ENCODE results near the gene DNAH11. TPM values are rescaled to one million over a fixed set of nuclear protein-coding genes. Genes with fewer than 3 reads are reported as not detected.
"Not testable (repeated sequence)": the region's sequence is repeated elsewhere in the genome, so short reads cannot be mapped to it uniquely, and the experiment has no call there.

The DNAH11 gene
- polyA plus RNA-seq, 4 donors: 0.24 to 0.33 TPM; not detected in 2

DNA sequence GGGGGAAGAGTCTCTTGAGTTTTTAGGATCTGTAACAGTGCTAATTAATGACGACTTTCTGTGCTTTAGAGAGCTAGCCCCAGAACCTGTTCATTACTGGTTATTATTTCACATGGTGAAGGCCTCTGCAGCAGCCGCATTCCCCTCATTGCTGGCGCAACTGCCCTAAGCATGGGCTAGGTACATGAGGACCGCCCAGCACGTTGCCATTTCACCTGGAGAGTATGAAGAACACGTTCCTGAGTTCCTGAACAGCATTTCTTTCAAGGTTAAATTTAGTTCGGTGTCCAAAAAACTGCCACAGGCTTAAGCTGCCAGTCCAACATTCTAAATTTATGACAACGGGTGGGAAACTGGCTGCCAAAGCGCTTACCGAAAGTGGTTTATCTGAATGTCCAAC, 177.0 kb downstream of the DNAH11 start:
- no peaks in the 10 kb centered on the region for H3K4me1 ChIP-seq (ENCODE audit: control insufficient read depth in 3 of 3, insufficient read depth in 2 of 3, low read depth in 1 of 3, low read length in 2 of 3)
- no peaks in the 10 kb centered on the region for H3K9me3 ChIP-seq (ENCODE audit: control insufficient read depth in 2 of 2, insufficient read depth in 1 of 2, low read depth in 1 of 2, low read length in 1 of 2)
- whole genome bisulfite sequencing, 3 donors: 72 to 87% (median 82%) methylated on average over 10 of the region's 10 CpGs
- no peaks in the 10 kb centered on the region for H3K27me3 ChIP-seq (ENCODE audit: control insufficient read depth in 3 of 3, insufficient read depth in 3 of 3, low read length in 3 of 3)
- H3K4me3 ChIP-seq (ENCODE audit: low read depth in 1 of 3, low read length in 3 of 3): no peak overlapping the region
- no peaks in the 10 kb centered on the region for H3K36me3 ChIP-seq (ENCODE audit: control insufficient read depth in 3 of 3, insufficient read depth in 2 of 3, low read depth in 1 of 3, low read length in 3 of 3)
- DNase-seq (no peak), FAIRE-seq (no peak)
- no peak overlapping the region for H3K27ac ChIP-seq (ENCODE audit: low read depth in 1 of 3, low read length in 2 of 3)

GRCh38 chr7:21722371-21722770, 179.5 kb downstream of the DNAH11 start:
- FAIRE-seq (no peak), DNase-seq (no peak)
- Histone ChIP-seq H3K4me3 (ENCODE audit: low read depth in 1 of 3, low read length in 3 of 3) (no peak overlapping the region), H3K4me1 (ENCODE audit: control insufficient read depth in 3 of 3, insufficient read depth in 2 of 3, low read depth in 1 of 3, low read length in 2 of 3) (no peaks in the 10 kb centered on the region), H3K9me3 (ENCODE audit: control insufficient read depth in 2 of 2, insufficient read depth in 1 of 2, low read depth in 1 of 2, low read length in 1 of 2) (no peaks in the 10 kb centered on the region), H3K27ac (ENCODE audit: low read depth in 1 of 3, low read length in 2 of 3) (no peak overlapping the region), H3K36me3 (ENCODE audit: control insufficient read depth in 3 of 3, insufficient read depth in 2 of 3, low read depth in 1 of 3, low read length in 3 of 3) (no peaks in the 10 kb centered on the region), H3K27me3 (ENCODE audit: control insufficient read depth in 3 of 3, insufficient read depth in 3 of 3, low read length in 3 of 3) (no peaks in the 10 kb centered on the region)
- 83 to 87% (median 85%) methylated on average over 4 of the region's 4 CpGs for WGBS, 3 donors

GRCh38 chr7:21724562-21724961, 181.7 kb downstream of the DNAH11 start:
- no peak overlapping the region for H3K4me3 ChIP-seq (ENCODE audit: low read depth in 1 of 3, low read length in 3 of 3)
- H3K9me3 ChIP-seq (ENCODE audit: control insufficient read depth in 2 of 2, insufficient read depth in 1 of 2, low read depth in 1 of 2, low read length in 1 of 2): no peaks in the 10 kb centered on the region
- FAIRE-seq (no peak), DNase-seq (no peak)
- WGBS, 3 donors: 61 to 83% (median 76%) methylated on average over 3 of the region's 3 CpGs
- H3K27me3 ChIP-seq (ENCODE audit: control insufficient read depth in 3 of 3, insufficient read depth in 3 of 3, low read length in 3 of 3): no peaks in the 10 kb centered on the region
- H3K4me1 ChIP-seq (ENCODE audit: control insufficient read depth in 3 of 3, insufficient read depth in 2 of 3, low read depth in 1 of 3, low read length in 2 of 3): no peaks in the 10 kb centered on the region
- no peaks in the 10 kb centered on the region for H3K36me3 ChIP-seq (ENCODE audit: control insufficient read depth in 3 of 3, insufficient read depth in 2 of 3, low read depth in 1 of 3, low read length in 3 of 3)
- H3K27ac ChIP-seq (ENCODE audit: low read depth in 1 of 3, low read length in 2 of 3): no peak overlapping the region

DNA sequence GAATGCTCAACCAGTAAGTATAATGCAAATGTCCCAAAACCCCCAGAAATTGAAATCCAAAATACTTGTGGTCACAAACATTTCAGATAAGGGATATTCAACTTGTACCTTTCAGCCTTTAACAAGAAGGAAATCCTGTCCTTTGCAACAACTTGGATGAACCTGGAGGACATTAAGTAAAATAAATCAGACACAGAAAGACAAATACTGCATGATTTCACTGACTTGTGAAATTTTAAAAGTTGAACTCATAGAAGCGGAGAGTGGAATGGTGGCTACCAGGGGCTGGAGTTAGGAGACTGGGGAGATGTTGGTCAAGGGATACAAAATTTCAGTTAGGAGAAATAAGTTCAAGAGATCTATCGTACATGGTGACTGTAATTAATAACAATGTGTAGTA, 187.6 kb downstream of the DNAH11 start:
- Histone ChIP-seq H3K4me1 (ENCODE audit: control insufficient read depth in 3 of 3, insufficient read depth in 2 of 3, low read depth in 1 of 3, low read length in 2 of 3) (no peaks in the 10 kb centered on the region), H3K9me3 (ENCODE audit: control insufficient read depth in 2 of 2, insufficient read depth in 1 of 2, low read depth in 1 of 2, low read length in 1 of 2) (no peaks in the 10 kb centered on the region), H3K4me3 (ENCODE audit: low read depth in 1 of 3, low read length in 3 of 3) (no peak overlapping the region), H3K36me3 (ENCODE audit: control insufficient read depth in 3 of 3, insufficient read depth in 2 of 3, low read depth in 1 of 3, low read length in 3 of 3) (no peaks in the 10 kb centered on the region), H3K27me3 (ENCODE audit: control insufficient read depth in 3 of 3, insufficient read depth in 3 of 3, low read length in 3 of 3) (no peaks in the 10 kb centered on the region), H3K27ac (ENCODE audit: low read depth in 1 of 3, low read length in 2 of 3) (no peak overlapping the region)
- 93 to 97% (median 95%) methylated on average over 2 of the region's 2 CpGs for WGBS, 3 donors
- DNase-seq: no peak
- FAIRE-seq: no peak

DNA sequence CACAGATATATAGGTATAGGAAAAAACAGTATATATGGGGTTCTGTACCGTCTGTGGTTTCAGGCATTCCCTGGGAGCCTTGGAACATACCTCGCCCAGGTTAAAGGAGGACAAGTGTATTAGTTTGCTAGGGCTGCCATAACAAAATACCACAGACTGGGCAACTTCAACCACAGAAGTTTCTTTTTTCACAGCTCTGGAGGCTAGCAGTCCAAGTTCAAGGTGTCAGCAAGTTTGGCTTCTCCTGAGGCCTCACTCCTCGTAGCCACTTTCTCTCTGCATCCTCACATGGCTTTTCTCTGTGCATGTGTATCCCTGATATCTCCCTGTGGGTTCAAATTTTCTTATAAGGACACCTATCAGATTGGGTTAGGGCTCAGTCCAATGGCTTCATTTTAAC, 189.1 kb downstream of the DNAH11 start:
- H3K27me3 ChIP-seq (ENCODE audit: control insufficient read depth in 3 of 3, insufficient read depth in 3 of 3, low read length in 3 of 3): no peaks in the 10 kb centered on the region
- H3K36me3 ChIP-seq (ENCODE audit: control insufficient read depth in 3 of 3, insufficient read depth in 2 of 3, low read depth in 1 of 3, low read length in 3 of 3): no peaks in the 10 kb centered on the region
- H3K27ac ChIP-seq (ENCODE audit: low read depth in 1 of 3, low read length in 2 of 3): no peak overlapping the region
- DNase-seq: no peak
- 62 to 76% (median 63%) methylated on average over 3 of the region's 3 CpGs for WGBS, 3 donors
- H3K4me1 ChIP-seq (ENCODE audit: control insufficient read depth in 3 of 3, insufficient read depth in 2 of 3, low read depth in 1 of 3, low read length in 2 of 3): no peaks in the 10 kb centered on the region
- no peak for FAIRE-seq
- no peaks in the 10 kb centered on the region for H3K9me3 ChIP-seq (ENCODE audit: control insufficient read depth in 2 of 2, insufficient read depth in 1 of 2, low read depth in 1 of 2, low read length in 1 of 2)
- no peak overlapping the region for H3K4me3 ChIP-seq (ENCODE audit: low read depth in 1 of 3, low read length in 3 of 3)

DNA sequence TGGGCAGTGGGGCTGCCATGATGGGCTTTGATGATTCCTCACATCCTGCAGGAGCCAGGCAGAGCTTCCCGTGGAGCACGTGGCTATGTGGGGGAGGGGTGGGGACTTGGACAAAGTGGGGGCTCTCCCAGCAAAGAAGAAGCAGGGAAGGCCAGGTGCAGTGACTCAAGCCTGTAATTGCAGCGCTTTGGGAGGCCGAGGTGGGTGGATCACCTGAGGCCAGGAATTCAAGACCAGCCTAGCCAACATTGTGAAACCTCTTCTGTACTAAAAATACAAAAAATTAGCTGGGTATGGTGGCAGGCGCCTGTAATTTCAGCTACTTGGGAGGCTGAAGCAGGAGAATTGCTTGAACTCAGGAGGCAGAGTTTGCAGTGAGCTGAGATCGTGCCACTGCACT, 190.1 kb downstream of the DNAH11 start:
- H3K4me3 ChIP-seq (ENCODE audit: low read depth in 1 of 3, low read length in 3 of 3); H3K36me3 ChIP-seq (ENCODE audit: control insufficient read depth in 3 of 3, insufficient read depth in 2 of 3, low read depth in 1 of 3, low read length in 3 of 3); H3K4me1 ChIP-seq (ENCODE audit: control insufficient read depth in 3 of 3, insufficient read depth in 2 of 3, low read depth in 1 of 3, low read length in 2 of 3); H3K9me3 ChIP-seq (ENCODE audit: control insufficient read depth in 2 of 2, insufficient read depth in 1 of 2, low read depth in 1 of 2, low read length in 1 of 2); DNase-seq; H3K27ac ChIP-seq (ENCODE audit: low read depth in 1 of 3, low read length in 2 of 3); H3K27me3 ChIP-seq (ENCODE audit: control insufficient read depth in 3 of 3, insufficient read depth in 3 of 3, low read length in 3 of 3); FAIRE-seq: not testable (repeated sequence)
- 70 to 83% (median 75%) methylated on average over 6 of the region's 6 CpGs for WGBS, 3 donors

- WGBS, 3 donors: 59 to 73% (median 62%) methylated on average over 5 of the region's 5 CpGs
- FAIRE-seq: no peak
- Histone ChIP-seq H3K4me3 (ENCODE audit: low read depth in 1 of 3, low read length in 3 of 3) (no peak overlapping the region), H3K36me3 (ENCODE audit: control insufficient read depth in 3 of 3, insufficient read depth in 2 of 3, low read depth in 1 of 3, low read length in 3 of 3) (no peaks in the 10 kb centered on the region), H3K27me3 (ENCODE audit: control insufficient read depth in 3 of 3, insufficient read depth in 3 of 3, low read length in 3 of 3) (no peaks in the 10 kb centered on the region), H3K4me1 (ENCODE audit: control insufficient read depth in 3 of 3, insufficient read depth in 2 of 3, low read depth in 1 of 3, low read length in 2 of 3) (no peaks in the 10 kb centered on the region), H3K9me3 (ENCODE audit: control insufficient read depth in 2 of 2, insufficient read depth in 1 of 2, low read depth in 1 of 2, low read length in 1 of 2) (no peaks in the 10 kb centered on the region), H3K27ac (ENCODE audit: low read depth in 1 of 3, low read length in 2 of 3) (no peak overlapping the region)
- DNase-seq: no peak
Observed at GRCh38 chr7:21733837-21734236, 191.0 kb downstream of the DNAH11 start.

DNA sequence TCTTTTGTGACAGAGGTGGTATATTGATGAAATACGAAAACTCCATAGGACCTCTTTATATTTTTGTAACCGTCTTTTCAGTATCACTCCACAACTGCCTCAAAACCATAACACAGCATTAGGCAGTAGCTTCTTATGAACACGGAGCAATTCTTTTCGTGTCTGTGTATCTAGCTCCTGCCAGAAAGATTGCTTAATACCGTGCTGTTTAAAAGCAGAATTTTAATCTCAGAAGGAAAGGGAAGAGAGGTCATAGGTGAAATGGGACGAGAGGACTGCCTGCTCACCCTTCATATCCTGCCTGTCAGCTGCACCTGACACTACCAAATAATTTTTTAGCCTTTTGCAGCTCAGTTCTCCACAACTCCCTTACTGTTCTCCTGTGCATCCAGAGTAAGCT, 200.7 kb downstream of the DNAH11 start:
- H3K9me3 ChIP-seq (ENCODE audit: control insufficient read depth in 2 of 2, insufficient read depth in 1 of 2, low read depth in 1 of 2, low read length in 1 of 2): no peaks in the 10 kb centered on the region
- 54 to 63% (median 62%) methylated on average over 6 of the region's 6 CpGs for WGBS, 3 donors
- H3K27me3 ChIP-seq (ENCODE audit: control insufficient read depth in 3 of 3, insufficient read depth in 3 of 3, low read length in 3 of 3): no peaks in the 10 kb centered on the region
- H3K4me1 ChIP-seq (ENCODE audit: control insufficient read depth in 3 of 3, insufficient read depth in 2 of 3, low read depth in 1 of 3, low read length in 2 of 3): no peaks in the 10 kb centered on the region
- no peak for FAIRE-seq
- H3K36me3 ChIP-seq (ENCODE audit: control insufficient read depth in 3 of 3, insufficient read depth in 2 of 3, low read depth in 1 of 3, low read length in 3 of 3): no peaks in the 10 kb centered on the region
- H3K27ac ChIP-seq (ENCODE audit: low read depth in 1 of 3, low read length in 2 of 3): no peak overlapping the region
- no peak for DNase-seq
- no peak overlapping the region for H3K4me3 ChIP-seq (ENCODE audit: low read depth in 1 of 3, low read length in 3 of 3)

DNA sequence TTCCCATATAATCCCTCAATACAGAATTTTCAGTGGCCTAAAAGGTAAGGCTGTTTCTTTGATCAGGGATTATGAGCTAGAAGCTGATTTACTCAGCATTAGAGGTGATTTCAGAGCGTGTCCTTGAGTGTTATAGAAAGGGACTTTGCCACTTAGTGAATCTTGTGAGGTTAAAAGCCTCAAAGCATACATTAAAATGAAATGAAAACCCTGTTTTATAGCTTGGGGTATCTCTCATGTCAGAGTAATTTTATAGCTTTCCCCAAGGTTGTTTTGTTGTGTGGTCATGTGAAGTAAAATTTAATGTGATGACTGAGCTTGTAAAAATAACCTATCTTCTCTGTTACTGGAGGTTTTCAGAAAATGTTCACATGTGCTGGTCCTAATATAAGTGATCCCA, 204.1 kb downstream of the DNAH11 start:
- Histone ChIP-seq H3K27me3 (ENCODE audit: control insufficient read depth in 3 of 3, insufficient read depth in 3 of 3, low read length in 3 of 3) (no peaks in the 10 kb centered on the region), H3K9me3 (ENCODE audit: control insufficient read depth in 2 of 2, insufficient read depth in 1 of 2, low read depth in 1 of 2, low read length in 1 of 2) (no peaks in the 10 kb centered on the region), H3K36me3 (ENCODE audit: control insufficient read depth in 3 of 3, insufficient read depth in 2 of 3, low read depth in 1 of 3, low read length in 3 of 3) (no peaks in the 10 kb centered on the region), H3K27ac (ENCODE audit: low read depth in 1 of 3, low read length in 2 of 3) (no peak overlapping the region), H3K4me3 (ENCODE audit: low read depth in 1 of 3, low read length in 3 of 3) (no peak overlapping the region), H3K4me1 (ENCODE audit: control insufficient read depth in 3 of 3, insufficient read depth in 2 of 3, low read depth in 1 of 3, low read length in 2 of 3) (no peaks in the 10 kb centered on the region)
- 44 to 72% (median 55%) methylated on average over 1 of the region's 1 CpG for WGBS, 3 donors
- FAIRE-seq (no peak), DNase-seq (no peak)
